Stromal cell of bone marrow (primary cell): ENCODE data around the gene MYBPC2.
"Not testable (repeated sequence)": the region's sequence is repeated elsewhere in the genome, so short reads cannot be mapped to it uniquely, and the experiment has no call there.

Source experiments
- DNase-seq: peaks from one replicate; pipeline ENCODE4 v3.0.0-alpha.2; 2012; ENCODE audit warnings: low read depth

Gene MYBPC2

DNA sequence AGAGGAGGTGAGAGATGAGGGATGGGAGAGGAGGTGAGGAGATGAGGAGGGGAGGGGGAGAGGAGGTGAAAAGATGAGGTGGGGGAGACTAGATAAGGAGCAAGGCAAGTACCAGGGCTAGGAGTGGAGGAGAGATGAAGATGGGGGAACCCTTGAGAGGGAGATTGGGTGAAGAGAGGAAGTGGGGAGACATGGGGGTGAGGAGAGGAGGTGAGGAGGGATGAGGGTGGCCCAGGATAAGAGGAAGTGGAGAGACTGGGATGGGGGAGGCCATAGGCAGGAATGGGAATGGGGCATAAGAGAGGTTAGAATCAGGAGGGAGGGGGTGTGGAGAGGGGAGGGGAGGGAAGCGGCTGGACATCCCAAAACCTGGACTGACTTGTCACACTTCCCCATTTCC is 26.9 kb downstream of the MYBPC2 start:
- DNase-seq, result no peak

DNA sequence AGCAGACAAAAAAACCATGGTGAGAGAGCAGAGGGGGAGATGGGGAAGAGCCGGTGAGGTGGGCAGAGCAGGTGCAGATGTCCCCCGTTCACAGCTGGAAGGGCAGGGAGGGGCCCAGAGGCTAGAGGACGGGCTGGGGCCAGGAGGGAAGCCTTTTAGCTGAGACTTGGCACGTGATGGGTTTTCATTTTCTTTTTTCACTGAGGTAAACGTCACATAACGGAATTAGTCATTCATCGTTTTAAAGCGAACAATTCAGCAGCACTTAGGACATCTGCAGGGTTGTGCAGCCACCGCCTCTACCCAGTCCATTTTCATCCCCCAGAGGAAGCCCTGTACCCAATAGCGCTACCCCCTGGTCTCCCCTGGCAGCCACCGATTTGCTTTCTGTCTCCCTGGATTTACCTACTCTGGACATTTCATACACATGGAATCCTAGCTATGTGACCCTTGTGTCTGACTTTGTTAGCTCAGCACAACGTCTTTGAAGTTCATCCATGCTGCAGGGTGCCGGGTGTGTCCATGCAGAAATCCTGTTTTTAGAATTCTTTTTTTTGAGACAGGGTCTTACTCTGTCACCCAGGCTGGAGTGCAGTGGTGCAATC is 27.6 kb downstream of the MYBPC2 start:
- DNase-seq, result no peak

DNA sequence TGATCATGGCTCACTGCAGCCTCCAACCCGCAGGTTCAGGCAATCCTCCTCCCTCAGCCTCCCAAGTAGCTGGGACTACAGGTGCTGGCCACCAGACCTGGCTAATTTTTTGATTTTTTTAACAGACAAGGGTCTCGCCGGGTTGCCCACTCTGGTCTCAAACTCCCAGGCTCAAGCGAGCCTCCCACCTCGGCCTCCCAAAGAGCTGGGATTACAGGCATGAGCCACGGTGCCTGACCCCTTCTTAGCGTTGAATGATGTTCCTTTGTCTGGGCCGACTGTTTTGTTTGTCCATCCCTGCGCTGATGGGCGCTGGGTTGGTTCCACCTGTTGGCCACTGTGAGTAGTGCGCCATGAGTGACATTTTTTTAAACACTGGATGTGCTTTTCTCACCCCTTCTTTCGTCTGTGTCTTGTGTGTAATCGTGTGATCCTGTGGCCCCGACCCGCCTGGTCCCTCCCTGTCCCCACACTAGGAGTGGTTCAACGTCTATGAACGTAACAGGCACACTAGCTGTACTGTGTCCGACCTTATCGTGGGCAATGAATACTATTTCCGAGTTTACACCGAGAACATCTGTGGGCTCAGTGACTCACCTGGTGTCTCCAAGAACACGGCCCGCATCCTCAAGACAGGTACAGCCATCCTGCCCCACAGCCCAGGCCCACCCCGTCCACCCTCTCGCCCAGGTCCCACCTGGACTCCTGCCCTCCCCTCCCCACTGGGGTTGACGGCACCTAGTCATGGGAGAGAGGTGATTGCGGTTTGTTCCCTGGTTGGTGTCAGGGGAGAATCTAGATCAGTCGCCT is 28.6 kb downstream of the MYBPC2 start:
- peak; percentile 35 for DNase-seq

DNA sequence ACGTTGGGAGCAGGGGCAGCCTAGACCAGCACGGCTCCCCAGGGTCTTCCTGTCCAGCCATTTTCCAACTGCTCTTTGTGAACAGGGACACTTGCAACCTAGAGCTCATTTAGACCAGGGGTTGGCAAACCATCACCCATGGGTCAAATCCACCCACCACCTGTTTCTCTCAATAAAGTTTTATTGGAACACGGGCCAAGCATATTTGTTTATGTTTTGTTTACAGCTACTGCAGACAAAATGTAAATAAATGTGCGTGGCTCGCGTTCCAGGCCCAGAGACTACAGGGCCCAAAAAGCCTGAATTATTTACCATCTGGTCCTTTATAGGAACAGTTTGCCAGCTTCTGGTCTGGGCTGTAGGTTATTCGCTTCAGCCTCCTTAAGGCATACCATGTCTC is 30.3 kb downstream of the MYBPC2 start:
- no peak for DNase-seq

DNA sequence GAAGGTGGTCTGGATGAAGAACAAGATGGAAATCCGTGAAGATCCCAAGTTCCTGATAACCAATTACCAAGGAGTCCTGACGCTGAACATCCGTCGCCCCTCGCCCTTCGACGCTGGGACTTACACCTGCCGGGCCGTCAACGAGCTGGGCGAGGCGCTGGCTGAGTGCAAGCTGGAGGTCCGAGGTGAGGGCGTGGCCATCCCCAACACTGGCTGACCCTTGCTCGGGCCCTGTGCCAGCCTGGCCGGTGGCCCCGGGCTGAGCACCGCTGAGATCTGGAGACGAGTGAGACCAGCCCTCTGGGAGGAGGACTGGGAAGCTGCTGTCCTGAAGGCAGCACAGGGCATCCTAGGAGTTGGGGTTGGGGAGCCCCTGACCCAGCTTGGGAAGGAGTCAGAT is 31.7 kb downstream of the MYBPC2 start:
- DNase-seq, result no peak

DNA sequence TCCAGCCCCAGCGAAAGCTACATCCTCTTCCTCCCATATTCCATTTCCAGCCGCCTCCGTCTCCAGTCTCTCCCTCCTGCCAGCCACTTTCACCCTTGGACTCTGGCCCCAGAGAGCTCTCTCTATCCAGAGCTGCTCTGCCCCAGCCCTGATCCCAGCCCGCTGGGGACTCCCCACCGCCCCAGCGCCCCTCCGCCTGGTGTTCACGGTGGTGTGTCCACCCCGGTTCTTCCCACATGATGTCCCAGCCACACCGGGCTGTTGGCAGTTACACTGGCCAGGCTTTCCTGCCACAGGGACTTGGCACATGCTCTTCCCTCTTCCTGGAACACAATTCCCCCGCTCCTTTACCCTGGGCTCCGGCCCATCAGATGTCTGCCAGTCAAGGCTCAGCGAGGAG is 32.3 kb downstream of the MYBPC2 start:
- DNase-seq, result no peak

DNA sequence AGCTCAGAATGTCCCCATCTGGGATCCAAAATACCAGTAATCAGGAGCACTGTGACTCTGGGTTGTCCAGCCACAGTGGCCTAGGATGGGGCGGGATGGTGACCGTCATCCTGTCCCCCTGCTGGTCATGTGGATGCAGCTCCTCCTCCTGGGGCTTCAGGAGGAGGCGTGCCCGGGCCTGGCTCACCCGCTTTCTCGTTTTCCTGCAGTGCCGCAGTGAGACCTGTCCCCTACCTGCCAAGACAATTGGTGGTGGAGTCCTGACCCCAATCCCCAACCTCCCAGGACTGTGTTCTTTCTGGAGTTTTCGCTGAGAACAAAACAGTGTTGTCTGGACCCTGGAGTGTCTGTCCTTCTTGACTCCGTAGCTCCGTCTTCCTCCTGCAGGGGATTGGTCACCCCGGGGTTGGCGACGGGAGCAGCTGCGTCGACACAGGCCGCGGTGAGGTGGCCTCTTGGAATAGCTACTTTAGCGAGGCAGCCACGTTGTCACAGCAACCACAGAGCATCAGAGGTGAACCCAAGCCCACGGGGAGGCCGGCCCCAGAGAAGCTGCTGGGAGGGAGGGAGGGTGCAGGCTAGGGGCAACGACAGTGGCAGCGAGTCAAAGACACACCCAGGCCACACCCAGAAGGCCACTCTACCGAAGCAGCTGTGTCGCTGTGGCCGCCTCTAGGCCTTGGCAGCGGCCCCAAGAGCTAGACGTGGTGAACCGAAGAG is 33.5 kb downstream of the MYBPC2 start:
- no peak for DNase-seq

DNA sequence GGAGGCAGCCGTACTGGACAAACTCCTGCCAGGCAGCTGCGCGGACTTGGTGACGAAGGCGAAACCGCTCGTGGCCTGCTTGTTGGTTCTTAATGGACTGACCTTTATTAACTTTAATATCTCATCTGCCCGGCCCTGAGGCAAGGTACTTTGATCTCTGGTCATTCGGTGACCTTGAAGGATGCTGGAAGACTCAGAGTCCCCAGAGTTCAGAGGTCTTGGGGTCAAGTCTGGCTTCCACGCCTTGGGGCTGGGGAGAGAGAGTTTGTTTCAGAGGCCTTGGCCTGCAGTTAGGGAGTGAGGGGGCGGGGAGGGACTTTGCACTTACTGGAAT is 34.0 kb downstream of the MYBPC2 start:
- DNase-seq, result no peak

DNA sequence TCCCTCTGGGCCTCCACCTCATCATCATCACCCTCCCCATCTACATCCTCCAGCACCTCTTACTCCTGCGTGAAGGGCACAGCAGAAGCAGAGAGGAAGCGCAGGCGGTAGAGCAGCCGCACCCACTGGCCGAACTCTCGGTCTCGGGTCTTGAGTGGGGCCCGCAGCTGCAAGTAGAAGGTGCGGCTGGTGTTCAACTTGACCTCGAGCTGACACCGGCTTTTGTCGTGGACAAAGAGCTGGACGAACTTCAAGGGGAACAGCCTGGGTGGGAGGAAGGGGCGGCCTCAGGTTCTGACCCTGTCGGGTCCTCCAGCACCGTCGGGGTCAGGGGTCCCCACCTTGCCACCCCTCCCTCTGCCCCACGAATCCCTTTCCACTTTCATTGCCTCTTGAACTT is 34.9 kb downstream of the MYBPC2 start:
- DNase-seq, result no peak

DNA sequence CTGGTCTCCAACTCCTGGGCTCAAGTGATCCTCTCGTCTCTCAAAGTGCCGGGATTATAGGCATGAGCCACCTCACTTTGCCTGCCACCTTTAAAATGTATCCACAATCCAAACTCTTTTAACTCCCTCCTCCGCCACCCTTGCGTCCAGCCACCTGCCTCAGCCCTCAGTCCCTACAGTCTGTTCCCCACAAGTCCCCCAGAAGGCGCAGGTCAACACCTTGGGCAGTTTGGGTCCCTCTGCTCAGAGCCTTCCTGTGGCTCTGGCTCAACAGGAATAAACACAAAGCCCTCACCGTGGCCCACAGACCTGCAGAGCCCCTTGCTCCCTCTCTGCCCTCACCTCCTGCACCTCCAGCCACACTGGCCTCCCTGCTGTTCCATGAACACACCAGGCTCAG is 36.1 kb downstream of the MYBPC2 start:
- DNase-seq, result no peak

DNA sequence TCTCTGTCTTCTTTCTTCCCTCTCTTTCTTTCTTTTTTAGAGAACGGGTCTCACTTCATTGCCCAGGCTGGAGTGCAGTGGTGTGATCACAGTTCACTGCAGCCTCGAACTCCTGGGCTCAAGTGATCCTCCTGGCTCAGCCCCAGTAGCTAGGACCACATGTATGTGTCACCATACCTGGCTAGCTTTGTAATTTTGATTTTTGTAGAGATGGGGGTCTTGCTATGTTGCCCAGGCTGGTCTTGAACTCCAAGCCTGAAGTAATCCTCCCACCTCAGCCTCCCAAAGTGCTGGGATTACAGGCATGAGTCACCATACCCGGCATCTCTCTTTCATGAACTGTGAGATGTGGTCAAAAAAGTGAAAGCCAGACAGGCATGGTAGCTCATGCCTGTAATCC is 40.6 kb downstream of the MYBPC2 start:
- DNase-seq, result not testable (repeated sequence)

DNA sequence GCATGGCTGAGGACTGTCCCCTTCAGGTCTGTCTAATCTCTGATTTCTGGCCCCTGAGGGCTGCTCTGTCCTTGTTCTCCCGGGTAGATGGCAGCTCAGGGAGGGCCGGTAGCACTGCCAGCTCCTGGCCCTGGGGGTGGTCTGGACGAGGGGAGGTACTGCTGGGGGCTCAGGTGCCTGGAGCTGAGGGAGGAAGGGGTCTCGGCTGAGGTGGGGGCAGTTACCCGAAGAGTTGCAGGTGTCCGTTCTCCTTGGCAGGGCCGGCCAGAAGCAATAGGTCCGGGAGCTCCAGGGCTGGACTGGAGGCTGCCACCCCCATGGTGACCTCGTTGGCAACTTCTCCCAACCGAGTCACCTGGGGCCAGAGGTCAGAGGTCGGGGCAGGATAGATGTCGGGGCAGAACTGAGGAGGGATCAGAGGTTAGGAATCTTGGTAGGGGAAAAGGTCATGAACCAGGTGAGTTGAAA is 42.4 kb downstream of the MYBPC2 start:
- no peak for DNase-seq

DNA sequence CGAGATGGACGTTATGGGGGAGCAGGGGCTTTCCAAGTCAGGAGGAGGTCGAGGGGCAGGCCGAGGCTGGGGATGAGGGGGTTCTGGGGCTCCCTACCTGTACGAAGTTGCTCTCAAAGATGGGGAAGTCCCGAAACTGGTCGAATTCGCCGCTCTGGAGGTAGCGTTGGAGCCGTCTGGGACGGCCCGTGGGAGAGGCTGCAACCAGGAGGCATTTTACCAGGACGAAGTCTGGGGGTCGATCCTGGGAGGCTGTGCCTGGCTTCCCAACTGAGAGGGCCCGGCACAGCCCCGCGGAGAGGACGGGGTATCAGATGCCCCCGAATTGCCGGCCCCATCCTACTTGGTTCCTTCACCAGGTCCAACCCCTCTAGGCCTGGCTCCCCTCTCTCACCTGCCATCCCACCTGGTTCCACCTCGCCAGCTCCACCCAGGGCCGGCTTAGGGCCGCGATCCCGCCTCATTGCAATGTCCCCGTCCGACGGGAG is 43.1 kb downstream of the MYBPC2 start:
- DNase-seq, result no peak

DNA sequence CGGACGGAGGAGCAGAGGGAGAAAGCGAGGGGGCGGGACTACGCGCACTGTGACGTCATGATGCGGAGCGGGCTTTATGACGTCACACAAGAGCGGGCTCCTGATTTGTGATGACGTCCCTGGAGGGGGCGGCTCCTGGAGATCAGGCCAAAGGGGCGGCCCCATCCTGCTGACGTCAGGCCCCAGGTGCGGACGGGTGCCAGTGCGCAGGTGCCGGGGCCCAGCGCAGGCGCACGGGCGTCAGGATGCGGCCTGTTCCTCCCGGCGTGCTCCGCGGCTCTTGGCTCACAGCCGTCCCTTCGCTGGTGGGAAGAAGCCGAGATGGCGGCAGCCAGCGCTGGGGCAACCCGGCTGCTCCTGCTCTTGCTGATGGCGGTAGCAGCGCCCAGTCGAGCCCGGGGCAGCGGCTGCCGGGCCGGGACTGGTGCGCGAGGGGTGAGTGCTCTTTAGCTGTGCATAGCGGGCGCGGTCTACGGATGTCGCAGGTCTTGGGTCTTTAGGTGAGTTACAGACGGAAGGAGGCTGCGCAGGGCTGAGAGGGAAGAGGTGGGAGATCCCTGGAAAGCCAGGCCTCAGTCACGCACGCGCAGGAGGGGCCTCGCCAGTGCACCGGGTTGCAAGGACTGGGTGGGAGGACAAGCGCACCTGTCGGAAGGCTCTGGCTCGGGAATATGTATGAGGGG is 43.7 kb downstream of the MYBPC2 start, which contains the start of the genes EMC10 and GARIN5A:
Gene EMC10, plus strand, starts transcription at position 284 of the 683 bp plus-strand sequence. Its CDS starts 38 bp downstream, at position 322.
Gene GARIN5A, minus strand, starts transcription at position 625 of the 683 bp plus-strand sequence. Its CDS starts 460 bp downstream, at position 165.
- DNase-seq, result peak; percentile 80

DNA sequence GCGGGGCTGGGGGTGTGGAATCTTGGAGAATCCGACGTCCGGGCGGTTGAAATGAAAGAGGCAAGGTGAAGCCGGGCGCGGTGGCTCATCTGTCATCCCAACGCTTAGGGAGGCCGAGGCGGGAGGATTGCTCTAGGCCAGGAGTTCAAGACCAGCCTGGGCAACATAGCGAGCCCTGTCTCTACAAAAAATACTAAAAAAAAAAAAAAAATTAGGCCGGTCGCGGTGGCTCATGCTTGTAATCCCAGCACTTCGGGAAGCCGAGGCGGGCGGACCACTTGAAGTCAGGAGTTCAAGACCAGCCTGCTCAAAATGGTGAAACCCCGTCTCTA is 44.2 kb downstream of the MYBPC2 start:
- no peak for DNase-seq

DNA sequence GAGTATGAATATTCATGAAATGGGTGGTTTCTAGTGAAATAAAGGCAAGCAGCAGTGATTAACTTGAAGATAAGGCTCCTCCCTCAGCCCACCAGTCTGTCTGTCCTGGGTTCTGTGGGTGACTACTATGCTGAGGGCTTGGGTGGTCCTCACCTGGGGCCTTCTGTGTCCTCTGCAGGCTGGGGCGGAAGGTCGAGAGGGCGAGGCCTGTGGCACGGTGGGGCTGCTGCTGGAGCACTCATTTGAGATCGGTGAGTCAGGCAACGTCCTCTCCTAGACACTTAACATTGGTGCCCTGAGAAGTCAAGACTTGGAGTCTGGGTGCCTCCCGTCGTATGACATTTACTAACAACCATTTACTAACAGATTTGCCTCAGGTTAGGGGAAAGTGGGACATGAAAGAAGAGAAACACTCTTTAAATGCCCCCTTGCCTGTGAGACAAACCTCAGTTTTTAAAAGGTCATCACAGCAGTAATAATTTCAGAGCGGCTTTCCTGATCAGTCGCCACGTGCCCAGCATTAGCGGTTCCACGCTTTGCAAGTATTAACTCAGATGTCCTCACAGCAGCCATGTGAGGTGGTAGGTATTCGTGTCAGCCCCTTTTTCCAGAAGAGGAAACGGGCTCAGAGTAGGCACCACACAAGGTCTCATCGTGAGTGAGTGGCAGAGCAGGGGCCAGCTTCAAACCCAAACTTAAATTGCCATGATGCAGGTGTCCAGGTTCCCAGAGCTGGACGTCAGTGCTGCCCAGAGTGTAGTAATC is 45.2 kb downstream of the MYBPC2 start:
- DNase-seq, result no peak

DNA sequence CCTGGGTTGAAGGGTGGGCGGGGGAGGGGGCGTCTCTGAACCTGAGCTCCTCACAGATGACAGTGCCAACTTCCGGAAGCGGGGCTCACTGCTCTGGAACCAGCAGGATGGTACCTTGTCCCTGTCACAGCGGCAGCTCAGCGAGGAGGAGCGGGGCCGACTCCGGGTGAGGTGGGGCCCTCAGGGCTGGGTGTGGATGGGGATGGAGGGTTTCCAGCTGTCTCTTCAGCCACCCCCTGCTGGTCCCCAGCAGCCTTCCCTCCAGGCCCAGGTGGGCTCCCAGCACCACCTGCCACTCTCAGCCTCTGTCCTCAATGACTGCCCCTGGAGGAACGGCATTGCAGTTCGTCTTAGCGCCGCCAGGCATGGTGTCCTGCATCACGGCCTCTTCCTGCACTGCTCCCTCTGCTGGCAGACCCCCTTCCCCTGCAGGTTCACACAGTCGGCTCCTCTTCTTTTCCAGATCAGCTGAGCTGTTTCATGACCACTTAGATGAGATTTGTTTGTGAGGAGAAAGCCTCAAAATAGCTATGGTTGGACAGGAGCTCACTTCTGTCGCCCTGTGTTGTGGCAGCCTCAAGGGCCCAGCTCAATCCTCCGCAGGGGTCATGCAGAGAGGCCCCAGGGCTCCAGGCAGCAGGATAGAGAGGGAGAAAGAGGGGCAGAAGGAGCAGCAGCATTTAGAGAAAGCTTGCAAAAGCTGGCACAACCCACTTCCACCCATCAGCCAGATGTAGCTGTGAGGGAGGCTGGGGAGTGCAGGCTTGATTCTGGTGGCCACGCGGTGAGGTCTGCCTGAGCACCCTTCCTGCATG is 46.4 kb downstream of the MYBPC2 start:
- DNase-seq, result no peak

DNA sequence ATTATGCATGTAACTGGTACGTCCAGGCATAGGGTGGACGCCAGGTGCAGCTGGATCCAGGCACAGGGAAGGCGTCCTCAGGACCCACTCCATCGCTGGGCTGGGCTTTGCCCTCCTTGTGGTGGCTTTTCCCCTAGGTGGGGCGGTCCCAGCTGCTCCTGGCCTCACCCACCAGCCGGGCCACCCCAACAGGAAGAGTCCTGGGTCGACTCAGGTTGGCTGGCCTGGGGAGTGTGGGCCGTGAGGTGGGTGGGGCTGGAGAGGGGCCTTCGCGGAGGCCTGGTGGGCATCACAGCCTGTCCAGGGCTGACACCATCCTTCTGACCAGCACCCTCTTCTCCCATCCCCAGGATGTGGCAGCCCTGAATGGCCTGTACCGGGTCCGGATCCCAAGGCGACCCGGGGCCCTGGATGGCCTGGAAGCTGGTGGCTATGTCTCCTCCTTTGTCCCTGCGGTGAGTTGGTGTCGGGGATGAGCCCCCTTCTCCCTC is 47.1 kb downstream of the MYBPC2 start:
- no peak for DNase-seq

DNA sequence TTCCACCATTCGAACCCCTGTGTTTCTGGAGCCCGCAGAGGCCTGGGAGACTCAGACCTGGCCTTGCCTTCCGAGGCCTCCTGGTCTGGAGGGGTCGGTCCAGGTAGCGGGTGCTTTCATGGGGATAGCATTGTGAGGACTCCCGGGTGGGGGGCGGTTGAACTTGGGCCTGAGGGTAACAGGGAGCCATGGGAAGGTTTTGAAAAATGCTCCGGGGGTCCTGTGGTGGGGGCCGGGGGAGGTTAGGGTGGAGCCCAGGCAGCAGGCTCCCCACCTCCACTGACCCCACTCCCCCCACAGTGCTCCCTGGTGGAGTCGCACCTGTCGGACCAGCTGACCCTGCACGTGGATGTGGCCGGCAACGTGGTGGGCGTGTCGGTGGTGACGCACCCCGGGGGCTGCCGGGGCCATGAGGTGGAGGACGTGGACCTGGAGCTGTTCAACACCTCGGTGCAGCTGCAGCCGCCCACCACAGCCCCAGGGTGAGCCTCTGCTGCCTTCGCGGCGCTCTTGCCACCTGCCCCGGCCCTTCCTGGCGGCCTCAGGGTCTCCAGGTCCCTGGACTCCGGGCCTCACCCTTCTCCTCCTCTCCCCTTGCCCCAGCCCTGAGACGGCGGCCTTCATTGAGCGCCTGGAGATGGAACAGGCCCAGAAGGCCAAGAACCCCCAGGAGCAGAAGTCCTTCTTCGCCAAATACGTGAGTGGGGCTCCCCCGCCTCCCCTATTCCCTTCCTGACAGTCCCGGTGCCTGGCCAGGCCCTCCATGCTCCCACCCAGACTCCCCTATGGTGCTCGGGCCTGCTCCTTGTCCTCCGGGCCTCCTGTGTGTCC is 47.8 kb downstream of the MYBPC2 start:
- no peak for DNase-seq
